Neuron (in vitro differentiated cells): ENCODE measurements around the gene ZSWIM7.
"Not testable (repeated sequence)": the region's sequence is repeated elsewhere in the genome, so short reads cannot be mapped to it uniquely, and the experiment has no call there.

Source experiments
- H2AFZ ChIP-seq: one replicate; pipeline ENCODE4 v1.6.1; 2013; ENCODE audit warnings: low read depth, mild to moderate bottlenecking, inconsistent platforms, low read length, moderate library complexity
- H3K27me3 ChIP-seq: one replicate; pipeline ENCODE4 v1.6.1; 2013; ENCODE audit warnings: low read length; ENCODE audit not compliant: insufficient read depth
- H3K36me3 ChIP-seq: one replicate; pipeline ENCODE4 v1.6.1; 2013; ENCODE audit warnings: low read length; ENCODE audit not compliant: insufficient read depth
- H3K4me1 ChIP-seq: one replicate; pipeline ENCODE4 v1.6.1; 2013; ENCODE audit warnings: low read length; ENCODE audit not compliant: insufficient read depth
- H3K4me3 ChIP-seq: 2 replicates; pipeline ENCODE4 v1.5.1; 2013; ENCODE audit warnings: mild to moderate bottlenecking, low read length, moderate library complexity
- H3K9me3 ChIP-seq: one replicate; pipeline ENCODE4 v1.6.1; 2013; ENCODE audit warnings: low read length

The ZSWIM7 gene

GRCh38 chr17:15979013-15979412, 20.5 kb downstream of the ZSWIM7 start:
- H3K4me3 ChIP-seq, H3K4me1 ChIP-seq, H3K9me3 ChIP-seq, H3K27me3 ChIP-seq, H2AFZ ChIP-seq: not testable (repeated sequence)
- peaks cover 69% of the 10 kb centered on the region for H3K36me3 ChIP-seq

- H3K4me3 ChIP-seq, result no peak overlapping the region
- H3K27me3 ChIP-seq, result no peaks in the 10 kb centered on the region
- H2AFZ ChIP-seq, result no peak overlapping the region
- H3K36me3 ChIP-seq, result peaks cover 66% of the 10 kb centered on the region
- peaks cover 5% of the 10 kb centered on the region for H3K9me3 ChIP-seq
- no peaks in the 10 kb centered on the region for H3K4me1 ChIP-seq
Observed at GRCh38 chr17:15978606-15979005, 20.9 kb downstream of the ZSWIM7 start.

GRCh38 chr17:15977894-15978293, 21.6 kb downstream of the ZSWIM7 start:
- Histone ChIP-seq H3K27me3 (no peaks in the 10 kb centered on the region), H3K9me3 (peaks cover 5% of the 10 kb centered on the region), H3K4me1 (no peaks in the 10 kb centered on the region), H3K36me3 (peaks cover 65% of the 10 kb centered on the region), H2AFZ (no peak overlapping the region), H3K4me3 (no peak overlapping the region)

GRCh38 chr17:15973834-15974233, 25.7 kb downstream of the ZSWIM7 start:
- Histone ChIP-seq H3K4me3 (no peak overlapping the region), H3K4me1 (no peaks in the 10 kb centered on the region), H3K36me3 (peaks cover 35% of the 10 kb centered on the region), H2AFZ (no peak overlapping the region), H3K9me3 (no peaks in the 10 kb centered on the region), H3K27me3 (no peaks in the 10 kb centered on the region)

GRCh38 chr17:15973016-15973415, 26.5 kb downstream of the ZSWIM7 start:
- H3K9me3 ChIP-seq, result no peaks in the 10 kb centered on the region
- H2AFZ ChIP-seq, result no peak overlapping the region
- H3K4me1 ChIP-seq, result no peaks in the 10 kb centered on the region
- H3K27me3 ChIP-seq, result no peaks in the 10 kb centered on the region
- no peak overlapping the region for H3K4me3 ChIP-seq
- peaks cover 29% of the 10 kb centered on the region for H3K36me3 ChIP-seq

- H3K4me3 ChIP-seq, result no peak overlapping the region
- peaks cover 3% of the 10 kb centered on the region for H3K4me1 ChIP-seq
- no peaks in the 10 kb centered on the region for H3K27me3 ChIP-seq
- no peaks in the 10 kb centered on the region for H3K9me3 ChIP-seq
- peaks cover 24% of the 10 kb centered on the region for H3K36me3 ChIP-seq
- H2AFZ ChIP-seq, result no peak overlapping the region
Observed at GRCh38 chr17:15972497-15972951, 27.0 kb downstream of the ZSWIM7 start.

- Histone ChIP-seq H3K9me3 (no peaks in the 10 kb centered on the region), H3K4me1 (peaks cover 7% of the 10 kb centered on the region), H3K36me3 (peaks cover 19% of the 10 kb centered on the region), H2AFZ (no peak overlapping the region), H3K27me3 (no peaks in the 10 kb centered on the region), H3K4me3 (no peak overlapping the region)
Observed at GRCh38 chr17:15971882-15972281, 27.6 kb downstream of the ZSWIM7 start.

- H3K27me3 ChIP-seq, result no peaks in the 10 kb centered on the region
- peaks cover 13% of the 10 kb centered on the region for H3K36me3 ChIP-seq
- peaks cover 14% of the 10 kb centered on the region for H3K4me1 ChIP-seq
- no peak overlapping the region for H3K4me3 ChIP-seq
- H3K9me3 ChIP-seq, result no peaks in the 10 kb centered on the region
- no peak overlapping the region for H2AFZ ChIP-seq
Observed at GRCh38 chr17:15971098-15971678, 28.3 kb downstream of the ZSWIM7 start.

GRCh38 chr17:15970500-15970899, 29.0 kb downstream of the ZSWIM7 start:
- H3K27me3 ChIP-seq, result no peaks in the 10 kb centered on the region
- no peak overlapping the region for H3K4me3 ChIP-seq
- H3K9me3 ChIP-seq, result no peaks in the 10 kb centered on the region
- H2AFZ ChIP-seq, result no peak overlapping the region
- H3K36me3 ChIP-seq, result peaks cover 8% of the 10 kb centered on the region
- peaks cover 20% of the 10 kb centered on the region for H3K4me1 ChIP-seq

- no peak overlapping the region for H3K4me3 ChIP-seq
- peaks cover 25% of the 10 kb centered on the region for H3K4me1 ChIP-seq
- no peaks in the 10 kb centered on the region for H3K27me3 ChIP-seq
- H2AFZ ChIP-seq, result no peak overlapping the region
- H3K9me3 ChIP-seq, result no peaks in the 10 kb centered on the region
- no peaks in the 10 kb centered on the region for H3K36me3 ChIP-seq
Observed at GRCh38 chr17:15969463-15969862, 30.0 kb downstream of the ZSWIM7 start.

- no peak overlapping the region for H3K4me3 ChIP-seq
- H3K27me3 ChIP-seq, result no peaks in the 10 kb centered on the region
- no peaks in the 10 kb centered on the region for H3K36me3 ChIP-seq
- H3K9me3 ChIP-seq, result no peaks in the 10 kb centered on the region
- no peak overlapping the region for H2AFZ ChIP-seq
- H3K4me1 ChIP-seq, result peaks cover 25% of the 10 kb centered on the region
Observed at GRCh38 chr17:15967706-15968399, 31.7 kb downstream of the ZSWIM7 start.

- peaks cover 25% of the 10 kb centered on the region for H3K4me1 ChIP-seq
- peak overlapping the region; percentile 48 for H2AFZ ChIP-seq
- H3K4me3 ChIP-seq, result peak overlapping the region; percentile 44
- no peaks in the 10 kb centered on the region for H3K9me3 ChIP-seq
- no peaks in the 10 kb centered on the region for H3K36me3 ChIP-seq
- H3K27me3 ChIP-seq, result no peaks in the 10 kb centered on the region
Observed at GRCh38 chr17:15966879-15967248, 32.6 kb downstream of the ZSWIM7 start.

GRCh38 chr17:15966183-15966878, 33.2 kb downstream of the ZSWIM7 start:
- Histone ChIP-seq H3K36me3 (no peaks in the 10 kb centered on the region), H3K4me3 (peak overlapping the region; percentile 44), H3K9me3 (no peaks in the 10 kb centered on the region), H3K27me3 (no peaks in the 10 kb centered on the region), H3K4me1 (peaks cover 25% of the 10 kb centered on the region), H2AFZ (peak overlapping the region; percentile 48)
